Measurements from ENCODE around the gene LMF1. TPM values are rescaled to one million over a fixed set of nuclear protein-coding genes. Genes with fewer than 3 reads are reported as not detected.
"Not testable (repeated sequence)": the region's sequence is repeated elsewhere in the genome, so short reads cannot be mapped to it uniquely, and the experiment has no call there.

LMF1 gene
- total and polyA plus RNA-seq, 2 of the 8 experiments (the other 6 are each of a cell fraction or from before 2014, with no cell fraction given), result 3.5 to 9.1 TPM

DNA sequence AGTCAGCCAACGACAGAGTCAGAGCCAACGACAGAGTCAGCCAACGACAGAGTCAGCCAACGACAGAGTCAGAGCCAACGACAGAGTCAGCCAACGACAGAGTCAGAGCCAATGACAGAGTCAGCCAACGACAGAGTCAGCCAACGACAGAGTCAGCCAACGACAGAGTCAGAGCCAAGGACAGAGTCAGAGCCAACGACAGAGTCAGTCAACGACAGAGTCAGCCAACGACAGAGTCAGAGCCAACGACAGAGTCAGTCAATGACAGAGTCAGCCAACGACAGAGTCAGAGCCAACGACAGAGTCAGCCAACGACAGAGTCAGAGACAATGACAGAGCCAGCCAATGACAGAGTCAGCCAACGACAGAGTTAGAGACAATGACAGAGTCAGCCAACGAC, 22.0 kb downstream of the LMF1 start:
- DNase-seq (ENCODE audit: low read depth in 1 of 2, low spot score in 2 of 2); H3K14ac ChIP-seq (ENCODE audit: insufficient read length); H2AFZ ChIP-seq (ENCODE audit: low read length); H3K27me3 ChIP-seq (replicated peaks in 1 of 4; ENCODE audit: control insufficient read depth in 3 of 4, extremely low read depth in 1 of 4, insufficient read depth in 3 of 4, low read length in 3 of 4); H2AK5ac ChIP-seq (ENCODE audit: low read depth, low read length); H2BK12ac ChIP-seq (ENCODE audit: low read depth, low read length); H3K36me3 ChIP-seq (ENCODE audit: control insufficient read depth in 2 of 4, insufficient read depth in 4 of 4, low read length in 3 of 4); H3K56ac ChIP-seq (replicated peaks; ENCODE audit: insufficient read length, low read depth, low read length); FAIRE-seq; H3K9ac ChIP-seq (replicated peaks in 1 of 4; ENCODE audit: extremely low read depth in 1 of 4, low read depth in 3 of 4, low read length in 3 of 4); H4K5ac ChIP-seq (ENCODE audit: insufficient read length, low read depth, low read length); H3K4me2 ChIP-seq (ENCODE audit: insufficient read depth in 1 of 2, low read depth in 2 of 2, low read length in 2 of 2); H2BK5ac ChIP-seq (ENCODE audit: low read depth, low read length); POLR2A ChIA-PET (ENCODE audit: partially characterized antibody); H3K79me1 ChIP-seq (ENCODE audit: low read depth, low read length); H3K23me2 ChIP-seq (ENCODE audit: low read depth, low read length); H2BK120ac ChIP-seq (replicated peaks; ENCODE audit: low read depth, low read length); H3K18ac ChIP-seq (ENCODE audit: extremely low read depth, low read length); H3K4me1 ChIP-seq (replicated peaks in 1 of 4; ENCODE audit: control insufficient read depth in 3 of 4, insufficient read depth in 4 of 4, low read length in 3 of 4); CTCF ChIA-PET (ENCODE audit: partially characterized antibody); H3K79me2 ChIP-seq (ENCODE audit: control insufficient read depth in 1 of 2, insufficient read depth in 2 of 2, low read length in 2 of 2); H3K27ac ChIP-seq (ENCODE audit: low read depth, low read length); H3K4ac ChIP-seq (replicated peaks; ENCODE audit: insufficient read length, low read depth, low read length); H2BK20ac ChIP-seq (ENCODE audit: low read length); H4K8ac ChIP-seq (ENCODE audit: extremely low read depth, insufficient read depth, low read length); H2BK15ac ChIP-seq (ENCODE audit: low read length); H4K91ac ChIP-seq (replicated peaks; ENCODE audit: insufficient read length, low read length); H3K23ac ChIP-seq (ENCODE audit: insufficient read length); H3K4me3 ChIP-seq (ENCODE audit: extremely low read depth in 1 of 4, insufficient read depth in 2 of 4, low read depth in 3 of 4, low read length in 4 of 4); H4K20me1 ChIP-seq (replicated peaks in 1 of 2; ENCODE audit: control insufficient read depth in 1 of 2, insufficient read depth in 2 of 2, low read length in 2 of 2): not testable (repeated sequence)
- WGBS, 2 experiments (ENCODE audit: extremely low coverage in 1 of 2, insufficient coverage in 1 of 2, insufficient read length in 1 of 2, insufficient replicate concordance in 2 of 2, low coverage in 1 of 2, low lambda C conversion rate in 2 of 2, missing lambda C conversion rate in 1 of 2), result 88% methylated on average over 12 of the region's 18 CpGs; no CpG with 5 or more reads in 1 of the 2 experiments
- peaks cover 17 to 47% of the 10 kb centered on the region in 2 experiments; a peak in 3 of 4 replicates for H3K9me3 ChIP-seq (ENCODE audit: insufficient read depth in 2 of 2, low read depth in 1 of 2, low read length in 1 of 2)

DNA sequence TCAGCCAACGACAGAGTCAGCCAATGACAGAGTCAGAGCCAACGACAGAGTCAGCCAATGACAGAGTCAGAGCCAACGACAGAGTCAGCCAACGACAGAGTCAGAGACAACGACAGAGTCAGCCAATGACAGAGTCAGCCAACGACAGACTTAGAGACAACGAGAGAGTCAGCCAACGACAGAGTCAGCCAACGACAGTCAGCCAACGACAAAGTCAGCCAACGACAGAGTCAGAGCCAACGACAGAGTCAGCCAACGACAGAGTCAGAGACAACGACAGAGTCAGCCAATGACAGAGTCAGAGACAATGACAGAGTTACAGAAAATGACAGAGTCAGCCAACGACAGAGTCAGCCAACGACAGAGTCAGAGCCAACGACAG, 22.9 kb downstream of the LMF1 start:
- H3K9ac ChIP-seq (replicated peaks in 1 of 4; ENCODE audit: extremely low read depth in 1 of 4, low read depth in 3 of 4, low read length in 3 of 4); H3K4me2 ChIP-seq (ENCODE audit: insufficient read depth in 1 of 2, low read depth in 2 of 2, low read length in 2 of 2); H3K4ac ChIP-seq (replicated peaks; ENCODE audit: insufficient read length, low read depth, low read length); H3K36me3 ChIP-seq (ENCODE audit: control insufficient read depth in 2 of 4, insufficient read depth in 4 of 4, low read length in 3 of 4); H4K91ac ChIP-seq (replicated peaks; ENCODE audit: insufficient read length, low read length); H2BK15ac ChIP-seq (ENCODE audit: low read length); H2BK120ac ChIP-seq (replicated peaks; ENCODE audit: low read depth, low read length); H2BK20ac ChIP-seq (ENCODE audit: low read length); DNase-seq (ENCODE audit: low read depth in 1 of 2, low spot score in 2 of 2); H3K56ac ChIP-seq (replicated peaks; ENCODE audit: insufficient read length, low read depth, low read length); H4K20me1 ChIP-seq (replicated peaks in 1 of 2; ENCODE audit: control insufficient read depth in 1 of 2, insufficient read depth in 2 of 2, low read length in 2 of 2); H3K23ac ChIP-seq (ENCODE audit: insufficient read length); POLR2A ChIA-PET (ENCODE audit: partially characterized antibody); H3K4me3 ChIP-seq (ENCODE audit: extremely low read depth in 1 of 4, insufficient read depth in 2 of 4, low read depth in 3 of 4, low read length in 4 of 4); H3K4me1 ChIP-seq (replicated peaks in 1 of 4; ENCODE audit: control insufficient read depth in 3 of 4, insufficient read depth in 4 of 4, low read length in 3 of 4); H3K23me2 ChIP-seq (ENCODE audit: low read depth, low read length); H3K14ac ChIP-seq (ENCODE audit: insufficient read length); FAIRE-seq; H2BK12ac ChIP-seq (ENCODE audit: low read depth, low read length); H2AFZ ChIP-seq (ENCODE audit: low read length); H4K5ac ChIP-seq (ENCODE audit: insufficient read length, low read depth, low read length); H2BK5ac ChIP-seq (ENCODE audit: low read depth, low read length); CTCF ChIA-PET (ENCODE audit: partially characterized antibody); H3K79me1 ChIP-seq (ENCODE audit: low read depth, low read length); H2AK5ac ChIP-seq (ENCODE audit: low read depth, low read length); H3K27me3 ChIP-seq (replicated peaks in 1 of 4; ENCODE audit: control insufficient read depth in 3 of 4, extremely low read depth in 1 of 4, insufficient read depth in 3 of 4, low read length in 3 of 4); H3K27ac ChIP-seq (ENCODE audit: low read depth, low read length); H4K8ac ChIP-seq (ENCODE audit: extremely low read depth, insufficient read depth, low read length); H3K18ac ChIP-seq (ENCODE audit: extremely low read depth, low read length); H3K79me2 ChIP-seq (ENCODE audit: control insufficient read depth in 1 of 2, insufficient read depth in 2 of 2, low read length in 2 of 2): not testable (repeated sequence)
- peaks cover 21 to 41% of the 10 kb centered on the region in 2 experiments; a peak in 3 of 4 replicates for H3K9me3 ChIP-seq (ENCODE audit: insufficient read depth in 2 of 2, low read depth in 1 of 2, low read length in 1 of 2)
- WGBS, 2 experiments (ENCODE audit: extremely low coverage in 1 of 2, insufficient coverage in 1 of 2, insufficient read length in 1 of 2, insufficient replicate concordance in 2 of 2, low coverage in 1 of 2, low lambda C conversion rate in 2 of 2, missing lambda C conversion rate in 1 of 2), result 85% methylated on average over 15 of the region's 17 CpGs; no CpG with 5 or more reads in 1 of the 2 experiments

All from H1 (cell line).